Measurements from ENCODE around the gene SSR2.
"Not testable (repeated sequence)": the region's sequence is repeated elsewhere in the genome, so short reads cannot be mapped to it uniquely, and the experiment has no call there.

Gene SSR2

DNA sequence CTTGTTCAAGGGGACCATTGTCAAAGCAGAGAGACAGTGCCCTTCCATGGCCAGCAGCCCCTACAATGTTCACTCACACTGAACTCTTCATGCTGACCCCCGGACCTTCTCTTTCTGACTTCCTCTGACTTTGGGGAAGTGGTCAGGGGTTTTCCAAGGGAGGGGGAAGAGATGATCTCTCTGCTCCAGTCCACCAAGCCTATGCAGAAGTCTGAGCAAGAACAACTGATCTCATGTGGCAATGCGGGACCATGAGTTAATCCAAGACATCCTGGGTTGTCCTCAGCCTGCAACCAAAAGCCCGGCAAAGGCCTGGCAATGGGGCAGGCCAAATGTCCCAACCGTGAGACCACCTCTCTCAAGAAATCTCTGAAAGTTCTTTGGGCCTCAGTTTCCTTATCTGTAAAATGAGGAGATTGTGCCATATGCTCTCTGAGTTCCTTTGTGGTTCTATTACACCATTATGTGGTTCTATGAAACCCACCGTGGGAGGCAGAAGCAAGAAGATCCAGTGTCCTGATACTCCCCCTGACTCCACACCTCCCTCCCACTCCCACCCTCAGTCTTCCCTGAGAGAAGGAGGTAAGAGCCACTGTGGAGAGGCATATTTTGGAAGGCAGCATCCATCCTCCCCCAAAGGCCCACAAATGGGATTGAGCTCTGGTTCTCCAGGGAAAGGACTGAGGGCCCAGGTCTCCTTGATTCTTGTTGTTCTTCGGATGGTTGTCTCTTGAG, 30.6 kb downstream of the SSR2 start:
- peak; percentile 94 to 97 for DNase-seq

DNA sequence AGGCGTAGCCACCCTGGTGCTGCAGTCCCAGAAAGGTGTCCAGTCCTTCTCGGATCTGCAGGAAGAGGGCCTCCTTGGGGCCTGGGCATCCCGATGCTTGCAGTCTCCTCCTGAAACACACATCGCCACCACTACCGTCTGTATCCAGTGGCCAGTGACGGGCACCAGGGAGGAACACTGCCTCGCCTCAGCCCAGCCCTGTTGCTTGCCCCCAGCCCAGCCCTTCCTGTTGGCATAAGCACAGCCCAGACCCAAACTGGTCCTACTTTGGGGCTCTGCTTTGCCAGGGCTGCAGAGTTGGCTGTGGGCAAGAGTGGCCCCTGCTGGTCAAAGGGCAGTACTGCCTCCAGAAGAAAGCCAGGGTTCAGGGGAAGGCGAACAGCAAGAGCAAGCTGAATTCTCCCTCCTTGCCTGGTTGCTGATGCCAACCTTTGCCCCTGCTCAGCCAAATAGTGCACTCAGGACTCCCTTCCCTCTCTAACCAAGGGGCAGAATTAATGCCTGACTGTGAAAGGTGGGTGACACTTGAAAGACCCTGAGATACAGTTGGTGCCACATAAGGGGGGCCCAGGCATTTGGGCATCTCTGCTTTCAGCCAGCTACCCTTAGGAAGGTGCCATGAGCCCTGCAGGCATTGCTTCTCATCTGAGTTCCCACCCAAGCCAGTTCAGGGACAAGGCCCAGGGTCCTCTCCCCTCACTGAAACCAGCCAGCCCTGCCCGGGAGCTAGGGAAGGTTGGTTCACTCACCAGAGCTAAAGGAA, 31.3 kb downstream of the SSR2 start:
- DNase-seq = peak; percentile 91

DNA sequence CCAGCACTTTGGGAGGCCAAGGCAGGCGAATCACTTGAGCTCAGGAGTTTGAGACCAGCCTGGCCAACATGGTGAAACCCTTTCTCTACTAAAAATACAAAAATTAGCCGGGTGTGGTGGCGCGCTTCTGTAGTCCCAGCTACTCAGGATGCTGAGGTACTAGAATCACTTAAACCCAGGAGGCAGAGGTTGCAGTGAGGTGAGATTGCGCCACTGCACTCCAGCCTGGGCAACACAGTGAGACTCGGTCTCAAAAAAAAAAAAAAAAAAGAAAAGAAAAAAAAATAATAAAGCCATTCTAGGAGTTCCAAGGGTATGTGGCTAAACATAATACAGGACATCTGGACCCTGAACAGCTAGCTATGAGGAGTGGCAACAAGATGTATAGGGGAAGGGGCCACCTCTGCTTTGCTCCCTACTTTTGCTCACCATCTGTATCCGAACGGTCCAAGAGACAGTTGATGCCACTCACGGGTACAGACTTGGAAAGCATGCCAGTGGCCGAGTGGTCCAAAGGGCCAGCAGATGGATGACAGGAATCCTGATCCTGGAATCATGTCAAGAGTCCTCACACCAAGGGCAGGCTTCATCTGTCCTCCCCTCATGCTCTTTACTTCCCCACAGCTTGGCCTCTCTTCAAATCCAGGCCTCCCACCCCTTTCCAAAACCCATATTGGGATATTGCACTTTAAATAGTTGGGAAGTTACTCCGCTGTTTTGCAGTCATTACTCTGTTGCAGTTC, 35.7 kb downstream of the SSR2 start:
- not testable (repeated sequence) for DNase-seq

DNA sequence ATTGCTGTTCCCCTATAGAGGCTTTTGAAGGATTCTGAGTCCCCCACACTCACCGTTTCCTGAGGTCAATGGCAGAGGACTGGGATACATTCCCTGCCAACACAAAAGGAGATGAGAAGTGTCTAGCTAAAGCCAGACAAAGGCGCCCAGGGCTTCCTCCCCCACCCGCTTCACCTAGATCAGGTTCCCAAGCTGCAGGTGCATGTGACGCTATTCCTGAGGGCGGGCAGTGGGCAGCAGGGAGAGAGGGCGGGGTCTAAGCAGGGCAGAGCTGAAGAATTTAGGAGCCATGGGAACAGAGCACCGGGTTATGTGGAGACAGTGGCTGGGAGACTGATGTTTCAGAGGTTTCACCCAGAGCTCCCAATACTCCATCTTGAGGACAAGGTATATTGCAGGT, 36.4 kb downstream of the SSR2 start:
- DNase-seq = no peak

DNA sequence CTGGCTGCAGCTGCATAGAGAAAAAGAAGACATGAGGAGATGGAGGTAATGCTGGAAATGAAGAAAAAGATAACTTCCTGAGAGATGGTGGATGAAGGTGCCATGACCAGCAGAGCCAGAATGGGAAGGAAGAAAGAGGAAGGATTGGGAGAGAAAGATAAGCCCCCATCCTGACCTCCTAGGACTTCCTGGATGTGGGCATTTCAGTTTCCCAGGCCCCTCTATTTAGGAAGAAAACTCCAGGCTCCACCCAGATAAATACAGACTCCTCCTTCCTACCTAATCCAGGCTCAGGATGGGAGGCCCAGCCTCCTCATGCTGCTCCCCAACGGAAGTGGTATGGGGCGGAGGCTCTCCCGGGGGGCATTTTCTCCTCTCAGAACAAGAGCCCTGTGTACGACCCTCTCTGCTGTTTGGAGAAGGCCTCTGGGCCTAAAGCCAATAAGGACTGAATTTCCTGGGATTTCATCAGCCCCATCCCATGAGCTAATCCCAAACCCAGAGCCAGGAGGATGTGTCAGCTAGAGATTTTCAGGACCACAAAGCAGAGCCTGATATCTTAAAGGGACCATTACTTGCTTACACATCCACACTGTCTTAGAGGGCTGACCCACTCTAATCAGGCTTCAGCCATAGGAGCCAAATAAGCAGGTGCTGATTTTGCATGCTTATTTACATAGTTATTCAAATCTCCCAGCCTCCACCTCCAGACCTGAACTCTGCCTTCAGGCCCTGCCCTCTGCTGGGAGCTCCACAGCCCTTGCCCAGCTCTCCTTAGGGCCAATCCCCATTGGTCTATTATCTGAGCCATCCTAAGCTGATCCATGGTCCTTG, 37.3 kb downstream of the SSR2 start:
- DNase-seq = no peak

DNA sequence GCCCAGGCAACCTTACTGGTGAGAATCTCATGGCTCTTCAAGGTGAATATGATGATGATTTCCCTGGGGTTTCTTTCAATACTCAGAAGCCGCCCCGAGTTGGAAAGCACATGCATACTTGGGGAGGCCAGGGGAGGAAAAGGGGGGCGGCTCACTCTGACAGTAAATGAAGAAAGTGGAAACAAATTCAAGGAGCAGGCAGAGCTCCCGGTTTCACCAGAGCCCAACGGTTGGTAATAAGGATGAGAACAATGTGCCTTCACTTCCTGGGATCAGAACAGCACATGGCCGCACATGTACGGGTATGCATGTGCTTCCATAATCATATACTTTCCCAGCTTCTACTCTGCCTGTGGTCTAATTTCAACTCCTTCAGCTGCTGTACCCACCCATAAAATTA, 38.6 kb downstream of the SSR2 start:
- DNase-seq = no peak

GRCh38 chr1:155981266-155982088, 39.3 kb downstream of the SSR2 start:
- DNase-seq = peak; percentile 79 to 82

DNA sequence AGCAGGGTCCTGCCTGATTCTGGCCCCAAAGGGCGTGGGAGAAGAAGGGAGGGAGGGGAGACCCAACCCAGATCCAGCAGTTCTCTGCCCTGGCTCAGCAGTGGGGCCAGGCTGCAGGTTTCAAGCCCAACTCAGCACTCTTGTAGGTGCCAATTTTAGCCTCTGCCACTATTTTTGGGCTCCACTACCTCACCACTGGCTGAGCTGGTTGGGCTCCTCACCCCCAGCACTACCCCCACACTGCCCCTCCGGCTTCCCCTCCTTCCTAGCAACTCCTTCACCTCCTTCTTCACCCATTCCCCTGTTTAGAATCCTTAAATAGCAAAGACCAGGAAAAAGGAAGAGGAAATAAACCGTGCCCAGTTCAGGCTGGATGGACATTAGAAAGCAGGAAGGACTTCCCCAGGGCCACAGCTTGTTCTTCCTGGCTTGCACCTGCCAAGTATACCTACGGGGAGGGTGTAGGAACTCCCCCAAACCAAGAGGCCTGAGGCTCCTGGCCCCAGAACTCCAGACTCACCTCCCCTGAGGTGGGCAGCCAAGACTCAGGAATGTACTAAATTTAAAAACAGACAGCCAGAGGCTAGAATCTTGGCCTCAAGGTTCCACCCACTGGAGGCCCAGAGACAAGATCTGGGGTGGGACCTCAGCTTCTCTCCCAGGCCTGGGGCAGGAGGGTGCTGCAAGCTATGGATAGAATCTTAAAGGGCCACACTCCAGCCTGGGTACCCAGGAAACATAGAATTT, 41.0 kb downstream of the SSR2 start:
- peak in 1 of 2 donors; percentile 29 for DNase-seq

- DNase-seq = peak; percentile 56 to 62
Observed at GRCh38 chr1:155978973-155979429, 41.8 kb downstream of the SSR2 start.

GRCh38 chr1:155978325-155978972, 42.3 kb downstream of the SSR2 start, which contains the start of gene ARHGEF2:
ARHGEF2 (minus strand) TSS chr1:155978547; CDS start chr1:155978427, 120 bp downstream.
- DNase-seq = peak; percentile 80 to 87

DNA sequence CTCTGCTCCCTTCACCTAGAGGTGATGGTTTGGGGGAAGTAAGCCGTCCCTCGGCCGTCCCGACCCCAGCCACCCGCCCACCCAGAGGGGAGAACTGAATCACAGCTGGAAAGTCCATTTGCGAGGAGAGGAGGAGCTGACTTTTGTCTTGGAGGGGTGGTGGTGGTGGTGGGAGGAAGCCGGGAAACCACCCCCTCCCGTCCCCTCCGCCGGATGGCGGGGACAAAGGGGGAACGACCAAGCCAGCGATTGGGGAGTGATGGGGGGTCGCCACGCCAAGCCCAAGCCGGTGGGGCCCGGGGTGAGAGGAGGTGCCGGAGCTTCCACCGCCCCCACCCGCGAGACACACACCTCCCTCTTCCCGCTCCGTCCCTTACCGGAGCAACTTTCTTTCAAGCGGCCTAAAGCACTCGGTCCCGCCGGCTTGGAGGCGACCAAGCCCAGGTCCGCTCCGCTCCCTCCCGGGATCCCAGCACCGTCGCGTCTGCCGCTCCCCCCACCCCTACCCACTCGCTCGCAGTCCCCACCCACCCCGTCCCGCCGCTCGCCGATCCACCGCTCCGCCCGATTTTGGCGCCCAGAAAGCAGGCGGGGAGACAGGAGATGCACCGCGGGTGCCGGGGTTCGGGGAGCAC, 42.9 kb downstream of the SSR2 start:
- peak in 1 of 2 donors; percentile 54 for DNase-seq

DNA sequence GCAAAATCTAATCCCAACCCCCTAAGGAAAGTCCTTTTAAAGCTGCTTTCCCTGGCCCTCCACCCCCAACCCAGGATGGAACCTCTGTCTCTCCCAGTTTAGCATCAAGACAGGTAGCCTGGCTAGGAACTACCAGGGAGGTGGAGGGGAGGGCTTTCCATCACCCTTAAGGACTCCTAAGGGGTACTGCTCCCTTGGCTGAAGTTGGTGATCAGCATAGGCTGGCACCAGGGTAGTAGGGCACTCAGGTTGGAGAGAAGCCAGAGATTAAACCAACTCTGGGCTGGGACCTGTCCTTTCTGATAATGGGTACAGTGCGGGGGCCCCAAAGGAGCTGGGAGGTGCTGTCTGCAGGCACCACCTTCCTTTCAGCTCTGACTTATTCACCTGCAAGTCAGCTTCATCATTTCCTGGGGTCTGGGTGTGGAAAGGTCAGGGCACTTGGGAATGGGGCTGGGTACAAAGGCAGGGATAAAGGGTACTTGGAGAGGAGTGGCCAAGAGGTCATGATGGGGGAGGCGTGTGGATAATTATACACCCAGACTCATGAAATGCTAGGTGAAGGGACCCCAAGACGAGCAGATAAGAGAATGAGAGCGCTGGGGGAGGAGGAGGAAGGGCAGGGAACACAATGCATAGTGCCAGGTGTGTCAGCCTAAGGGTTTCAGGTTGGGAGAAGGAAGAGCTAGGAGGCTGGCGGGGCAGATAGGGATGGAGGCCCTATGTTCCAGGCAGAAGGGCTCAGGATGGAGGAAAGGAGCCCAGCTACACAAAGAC, 43.6 kb downstream of the SSR2 start:
- DNase-seq = no peak

GRCh38 chr1:155976062-155976912, 44.5 kb downstream of the SSR2 start:
- peak; percentile 18 to 38 for DNase-seq

GRCh38 chr1:155975375-155976061, 45.2 kb downstream of the SSR2 start:
- DNase-seq = no peak

- no peak for DNase-seq
Observed at GRCh38 chr1:155974208-155975115, 46.3 kb downstream of the SSR2 start.

- no peak for DNase-seq
Observed at GRCh38 chr1:155973723-155974122, 47.0 kb downstream of the SSR2 start.

Data from inflammatory macrophage (primary cell).